ENCODE measurements around the gene RALY.
"Not testable (repeated sequence)": the region's sequence is repeated elsewhere in the genome, so short reads cannot be mapped to it uniquely, and the experiment has no call there.

The RALY gene

DNA sequence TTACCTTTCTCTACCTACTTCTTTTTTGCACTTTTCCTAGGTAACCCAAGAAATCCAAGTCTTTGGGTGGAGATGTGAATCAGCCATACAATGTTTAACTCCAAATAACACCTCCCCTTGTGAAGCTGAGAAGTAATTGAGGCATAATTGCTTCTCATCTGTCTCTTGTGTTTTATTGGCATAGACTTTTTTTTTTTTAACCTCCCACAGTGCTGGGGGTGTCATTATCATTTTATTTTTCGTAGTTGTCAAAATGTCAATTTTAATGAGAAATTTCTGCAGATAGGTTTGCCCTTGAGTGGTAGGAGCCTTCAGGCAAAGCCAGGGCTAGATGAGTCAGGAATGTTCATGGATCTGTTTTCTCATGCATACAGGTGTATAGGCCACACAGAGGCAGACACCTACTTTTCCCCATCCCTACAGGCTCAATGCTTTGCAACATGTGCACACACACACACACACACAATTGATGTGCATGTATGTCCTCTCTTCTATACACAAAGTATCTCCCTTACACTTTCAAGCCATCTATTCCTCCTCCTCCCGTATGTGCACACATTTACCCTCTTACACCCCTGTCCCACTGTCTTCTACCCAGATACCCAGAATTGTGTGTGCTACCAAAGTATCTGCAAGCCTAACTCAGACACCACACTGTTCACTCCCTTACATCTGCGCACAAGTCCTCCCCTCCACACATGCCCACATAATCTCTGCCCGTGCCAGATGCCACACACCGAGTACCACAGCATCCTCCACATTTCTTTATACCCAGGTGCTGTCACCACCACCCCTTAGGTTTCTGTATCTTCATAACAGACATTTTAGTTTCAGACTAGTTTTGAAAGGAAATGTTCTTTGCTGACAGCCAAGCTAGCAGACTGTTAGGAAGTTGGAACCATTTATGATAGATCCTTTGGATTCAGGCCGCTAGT is 22.0 kb downstream of the RALY start:
- no peak for TF ChIP-seq POLR2A (IDR thresholded peaks at IDR 0.05; ENCODE audit: low read depth, low read length)
- DNase-seq (ENCODE audit: insufficient read length, low spot score) (no peak), FAIRE-seq (no peak)

- no peak for FAIRE-seq
- no peak for TF ChIP-seq POLR2A (IDR thresholded peaks at IDR 0.05; ENCODE audit: low read depth, low read length)
- DNase-seq (ENCODE audit: insufficient read length, low spot score) = no peak
These were observed 23.0 kb downstream of the RALY start for GRCh38 chr20:34016736-34017135.

DNA sequence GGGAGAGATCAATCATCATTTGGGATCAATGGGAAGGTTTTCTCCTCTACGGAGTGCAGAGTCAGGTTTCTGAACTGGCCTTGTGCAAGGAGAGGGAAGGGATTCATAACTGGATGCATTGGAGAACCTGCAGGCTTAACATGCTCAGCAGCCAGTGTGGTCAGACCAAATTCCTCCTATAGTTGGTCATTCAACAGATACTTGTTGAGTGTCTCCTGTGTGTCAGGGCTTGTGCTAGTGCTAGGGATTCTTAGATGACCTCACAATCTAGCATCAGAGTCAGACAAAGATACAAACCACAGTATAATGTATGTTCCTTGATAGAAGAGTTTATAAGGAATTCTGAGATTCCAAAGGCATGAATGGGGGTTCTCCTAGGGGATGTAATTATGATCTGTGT is 23.9 kb downstream of the RALY start:
- no peak for TF ChIP-seq POLR2A (IDR thresholded peaks at IDR 0.05; ENCODE audit: low read depth, low read length)
- DNase-seq (ENCODE audit: insufficient read length, low spot score) (peak; percentile 76), FAIRE-seq (peak; percentile 65)

GRCh38 chr20:34018166-34018565 is 24.5 kb downstream of the RALY start:
- TF ChIP-seq POLR2A (IDR thresholded peaks at IDR 0.05; ENCODE audit: low read depth, low read length) = no peak
- no peak for FAIRE-seq
- DNase-seq (ENCODE audit: insufficient read length, low spot score) = no peak

DNA sequence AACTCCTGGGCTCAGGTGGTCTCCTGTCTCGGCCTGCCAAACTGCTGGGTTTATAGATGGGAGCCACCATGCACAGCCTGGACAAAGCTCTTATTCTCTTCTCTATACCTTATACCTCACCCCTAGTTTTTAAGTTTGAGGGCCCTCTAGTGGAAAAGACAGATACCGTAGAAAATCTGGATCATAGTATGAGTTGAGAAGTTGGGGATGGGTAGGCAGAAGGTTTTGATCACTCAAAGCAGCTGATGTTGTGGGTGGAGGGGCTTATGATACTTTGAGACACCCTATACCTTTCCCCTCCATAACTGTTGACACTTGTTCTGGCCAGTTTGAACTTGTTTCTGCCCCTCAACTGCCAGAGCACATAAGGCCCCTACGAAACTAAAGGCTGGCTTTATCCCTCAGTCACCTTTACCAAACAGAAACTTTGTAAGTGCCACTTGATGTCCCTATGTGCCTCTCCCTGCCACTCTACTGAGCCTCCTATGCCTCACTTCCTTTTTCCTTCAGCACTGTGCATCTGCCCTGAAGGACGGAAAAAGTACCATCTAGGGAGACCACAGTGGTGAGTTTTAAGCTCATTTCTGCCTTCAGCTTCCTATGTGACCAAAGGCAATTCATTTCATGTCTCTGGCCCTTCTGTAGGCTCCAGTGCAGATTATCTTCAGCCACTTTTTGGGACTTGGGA is 28.6 kb downstream of the RALY start:
- FAIRE-seq (no peak), DNase-seq (ENCODE audit: insufficient read length, low spot score) (peak; percentile 23)
- no peak for TF ChIP-seq POLR2A (IDR thresholded peaks at IDR 0.05; ENCODE audit: low read depth, low read length)

DNA sequence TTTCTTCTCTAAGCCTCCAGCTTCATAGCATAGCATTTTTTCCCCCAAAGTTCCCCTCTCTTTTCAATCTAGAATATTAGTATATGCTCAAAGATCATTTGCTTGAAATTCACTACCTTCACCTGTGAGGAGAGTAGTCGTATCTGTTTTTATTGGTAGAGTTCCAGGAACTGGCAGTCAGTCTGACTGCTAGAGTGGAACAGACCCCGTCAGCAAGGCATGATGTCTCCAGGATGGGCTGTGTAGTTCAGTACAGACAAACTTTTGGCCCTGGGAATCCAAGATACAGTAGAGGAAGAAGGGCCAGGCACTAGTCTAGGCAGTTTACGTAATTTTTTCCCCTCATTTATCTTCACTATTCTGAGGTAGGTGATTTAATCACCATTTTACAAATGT is 29.1 kb downstream of the RALY start:
- TF ChIP-seq POLR2A (IDR thresholded peaks at IDR 0.05; ENCODE audit: low read depth, low read length) = no peak
- FAIRE-seq = no peak
- DNase-seq (ENCODE audit: insufficient read length, low spot score) = no peak

DNA sequence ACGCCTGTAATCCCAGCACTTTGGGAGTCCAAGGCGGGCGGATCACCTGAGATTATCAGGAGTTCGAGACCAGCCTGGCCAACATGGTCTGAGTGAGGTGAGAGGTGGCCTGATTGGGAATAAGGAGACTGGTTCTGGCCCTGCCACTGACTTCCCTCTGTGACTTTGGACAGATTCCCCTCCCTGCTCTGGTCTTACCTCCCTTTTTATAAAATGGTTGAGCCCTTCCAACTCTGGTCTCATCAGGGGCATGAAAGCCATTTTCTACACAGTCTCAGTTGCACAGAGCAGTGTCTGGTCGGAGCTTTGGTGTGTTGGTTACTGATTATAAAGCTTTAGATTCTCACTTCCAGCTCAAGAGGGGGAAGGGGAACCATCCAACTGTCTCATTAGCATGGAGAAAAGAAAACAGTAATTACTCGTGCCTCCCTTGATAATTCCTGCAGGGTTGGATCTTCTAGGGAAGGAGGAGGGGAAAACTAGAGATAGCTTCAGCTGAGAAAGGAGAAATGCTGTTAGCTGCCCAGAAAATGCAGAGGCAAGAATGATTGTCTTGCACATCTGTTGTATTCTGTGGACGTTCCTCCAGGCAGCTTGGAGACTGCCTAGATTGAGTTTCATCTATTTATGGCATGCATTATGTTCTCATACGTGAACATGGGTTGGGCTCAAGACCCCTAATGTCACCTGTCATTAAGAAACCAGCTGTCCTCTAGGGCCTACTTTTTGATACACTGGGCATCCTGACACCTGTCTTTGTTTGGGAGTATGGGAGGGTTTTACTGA is 30.4 kb downstream of the RALY start:
- no peak for TF ChIP-seq POLR2A (IDR thresholded peaks at IDR 0.05; ENCODE audit: low read depth, low read length)
- FAIRE-seq = no peak

GRCh38 chr20:34024723-34025351 is 31.1 kb downstream of the RALY start:
- FAIRE-seq (no peak), DNase-seq (ENCODE audit: insufficient read length, low spot score) (no peak)
- no peak for TF ChIP-seq POLR2A (IDR thresholded peaks at IDR 0.05; ENCODE audit: low read depth, low read length)

More for the DNA sequence above, 30.4 kb downstream of the RALY start:
- no peak for DNase-seq (ENCODE audit: insufficient read length, low spot score)

GRCh38 chr20:34028013-34028412 is 34.3 kb downstream of the RALY start:
- not testable (repeated sequence) for FAIRE-seq; DNase-seq (ENCODE audit: insufficient read length, low spot score)

- DNase-seq (ENCODE audit: insufficient read length, low spot score) = no peak
- FAIRE-seq = no peak
- TF ChIP-seq POLR2A (IDR thresholded peaks at IDR 0.05; ENCODE audit: low read depth, low read length) = no peak
These were observed 35.7 kb downstream of the RALY start for GRCh38 chr20:34029415-34029814.

GRCh38 chr20:34030456-34030855 is 36.7 kb downstream of the RALY start:
- TF ChIP-seq POLR2A (IDR thresholded peaks at IDR 0.05; ENCODE audit: low read depth, low read length) = no peak
- FAIRE-seq (no peak), DNase-seq (ENCODE audit: insufficient read length, low spot score) (no peak)

DNA sequence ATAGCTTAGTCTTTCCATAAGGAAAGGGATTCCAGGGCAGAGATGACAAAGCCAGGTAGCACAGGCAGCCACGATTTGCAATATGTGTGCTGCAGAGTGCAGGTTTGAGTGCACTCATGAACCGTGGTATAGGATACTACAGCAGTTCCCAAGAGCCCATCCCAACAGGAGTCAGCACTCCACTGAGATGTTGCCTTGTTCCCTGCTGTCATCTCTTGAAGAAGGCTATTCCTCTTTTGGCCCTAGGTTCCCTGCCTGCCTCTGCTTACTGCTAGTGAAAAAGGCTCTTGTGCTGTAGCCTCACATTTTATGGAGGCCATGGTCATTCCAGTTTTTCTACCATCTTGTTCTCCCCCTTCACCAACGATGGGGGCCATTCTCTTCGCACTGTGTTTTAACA is 40.2 kb downstream of the RALY start:
- no peak for FAIRE-seq
- no peak for TF ChIP-seq POLR2A (IDR thresholded peaks at IDR 0.05; ENCODE audit: low read depth, low read length)

DNA sequence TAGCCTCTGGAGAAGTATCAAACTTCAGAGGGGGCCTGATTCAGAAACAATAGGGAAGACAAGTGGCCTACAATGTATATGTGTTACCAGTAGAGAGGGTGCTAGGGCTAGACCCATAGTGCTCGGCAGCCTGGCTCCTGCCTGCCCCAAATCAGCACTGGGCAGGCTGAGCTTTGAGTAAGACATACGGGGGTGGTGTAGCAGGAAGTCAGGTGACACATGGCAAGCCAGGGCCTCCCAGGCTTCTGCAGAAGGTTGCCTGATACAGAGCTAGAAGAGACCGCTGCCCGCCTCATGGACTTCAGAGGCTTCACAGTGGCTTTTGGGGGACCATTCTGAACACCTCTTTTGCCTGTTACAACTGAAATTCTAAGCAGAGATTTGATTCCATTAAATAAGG is 43.4 kb downstream of the RALY start:
- FAIRE-seq = no peak
- DNase-seq (ENCODE audit: insufficient read length, low spot score) = no peak
- TF ChIP-seq POLR2A (IDR thresholded peaks at IDR 0.05; ENCODE audit: low read depth, low read length) = no peak

More for the DNA sequence above, 40.2 kb downstream of the RALY start:
- DNase-seq (ENCODE audit: insufficient read length, low spot score) = no peak

DNA sequence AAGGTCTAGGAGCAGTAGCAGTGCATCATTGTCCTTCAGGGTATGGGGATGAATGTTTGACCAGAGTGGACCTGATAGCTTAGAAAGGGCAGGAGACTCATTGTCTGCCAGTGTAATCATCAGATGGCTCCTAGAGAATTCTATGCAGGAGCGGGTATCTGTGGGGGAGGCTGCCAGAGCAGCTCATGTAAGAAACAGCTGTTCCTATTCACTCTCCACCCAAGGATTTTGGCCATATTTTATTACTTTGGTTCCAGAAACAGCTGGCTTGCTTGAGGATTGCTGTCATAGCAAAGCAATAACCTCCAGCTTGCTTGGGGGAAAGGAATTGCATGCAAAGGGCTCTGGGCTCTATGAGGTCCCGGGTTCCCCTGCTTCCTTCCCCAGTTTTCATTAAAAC is 44.1 kb downstream of the RALY start:
- no peak for DNase-seq (ENCODE audit: insufficient read length, low spot score)
- no peak for TF ChIP-seq POLR2A (IDR thresholded peaks at IDR 0.05; ENCODE audit: low read depth, low read length)
- FAIRE-seq = no peak
